OCI-LY7 (cell line): Measurements from ENCODE around the gene PPP1R9B. TPM values are rescaled to one million over a fixed set of nuclear protein-coding genes. Genes with fewer than 3 reads are reported as not detected.

ENCODE experiments used
- BruUV-seq: library from RNA; stranded (reverse); fragments of 400-500 nt; replicated peaks from 2 replicates; lab custom pipeline; 2021; lab: Mats Ljungman, UMichigan
- CTCF ChIA-PET: fragments of 300-600 bp; sonication (Branson Sonifier 250); formaldehyde crosslinking; loops from one replicate; lab custom pipeline; 2022; ENCODE audit warnings: antibody characterized with exemption; ENCODE audit not compliant: unreplicated experiment; lab: Charles Lee
- POLR2A ChIA-PET: fragments of 300-600 bp; sonication (Branson Sonifier 250); formaldehyde crosslinking; loops from one replicate; lab custom pipeline; 2022; ENCODE audit warnings: antibody characterized with exemption; lab: Charles Lee
- DNase-seq: peaks from one replicate; pipeline ENCODE4 v3.0.0-alpha.2; 2015; ENCODE audit warnings: low spot score
- H2AFZ ChIP-seq: fragments of 200-600 bp; sonication (generic), shearing (Covaris generic); 2 replicates; pipeline ENCODE4 v1.6.1; 2014; ENCODE audit warnings: mild to moderate bottlenecking, antibody characterized with exemption, low read length, moderate library complexity
- H3K27ac ChIP-seq: fragments of 200-600 bp; sonication (generic); 2 replicates; pipeline ENCODE4 v1.5.1; 2014; ENCODE audit warnings: mixed run types, low read depth, mild to moderate bottlenecking, moderate library complexity, low read length, inconsistent platforms; ENCODE audit not compliant: poor library complexity, severe bottlenecking
- H3K36me3 ChIP-seq: fragments of 200-600 bp; sonication (generic); 2 replicates; pipeline ENCODE4 v1.6.1; 2014; ENCODE audit warnings: mild to moderate bottlenecking, antibody characterized with exemption, low read length, moderate library complexity, mixed read lengths; ENCODE audit not compliant: insufficient read depth
- H3K4me1 ChIP-seq: fragments of 200-600 bp; sonication (generic); 2 replicates; pipeline ENCODE4 v1.5.1; 2014; ENCODE audit warnings: mild to moderate bottlenecking, low read length; ENCODE audit not compliant: insufficient read depth, poor library complexity, severe bottlenecking
- H3K4me2 ChIP-seq: fragments of 200-600 bp; sonication (generic); 2 replicates; pipeline ENCODE4 v1.6.1; 2014; ENCODE audit warnings: mild to moderate bottlenecking, low read length
- H3K4me3 ChIP-seq: fragments of 200-600 bp; sonication (generic); 2 replicates; pipeline ENCODE4 v1.5.1; 2014; ENCODE audit warnings: mild to moderate bottlenecking, low read depth, low read length; ENCODE audit not compliant: poor library complexity, severe bottlenecking
- H3K79me2 ChIP-seq: fragments of 200-600 bp; sonication (generic); 2 replicates; pipeline ENCODE4 v1.6.1; 2016; ENCODE audit warnings: low read depth, mild to moderate bottlenecking, low read length, moderate library complexity, mixed read lengths; ENCODE audit not compliant: insufficient read depth
- H3K9me2 ChIP-seq: fragments of 200-600 bp; sonication (generic); 2 replicates; pipeline ENCODE4 v1.6.1; 2016; ENCODE audit warnings: mild to moderate bottlenecking, low read length, mixed read lengths; ENCODE audit not compliant: insufficient read depth
- H3K9me3 ChIP-seq: fragments of 200-600 bp; sonication (generic); 2 replicates; pipeline ENCODE4 v1.6.1; 2014; ENCODE audit warnings: mild to moderate bottlenecking, mixed run types, low read length, mixed read lengths
- H4K20me1 ChIP-seq: fragments of 200-600 bp; sonication (generic); 2 replicates; pipeline ENCODE4 v1.6.1; 2014; ENCODE audit warnings: mild to moderate bottlenecking, antibody characterized with exemption, low read length, moderate library complexity, mixed read lengths; ENCODE audit not compliant: insufficient read depth
- CTCF ChIP-seq: fragments of 200-600 bp; sonication (generic); conservative IDR thresholded peaks from 2 replicates; pipeline ENCODE4 v1.5.1; 2014; ENCODE audit warnings: mild to moderate bottlenecking, antibody characterized with exemption, low read length, moderate library complexity, mixed read lengths
- EZH2phosphoT487 ChIP-seq: fragments of 200-600 bp; sonication (generic); IDR thresholded peaks from 2 replicates; pipeline ENCODE4 v1.6.1; 2018; ENCODE audit warnings: low read depth, borderline replicate concordance, mild to moderate bottlenecking, mixed run types, antibody characterized with exemption, low read length, moderate library complexity, mixed read lengths
- intact Hi-C: fragments of 100-400 bp; cut with micrococcal nuclease; formaldehyde crosslinking; loops from one replicate; pipeline ENCODE4 v1.10.0; 2022; ENCODE audit not compliant: unreplicated experiment
- total RNA-seq, 2 experiments: library from RNA; depleted of rRNA in 1 of 2; stranded (reverse); fragments of >200 nt in 1 of 2; shearing (Covaris generic) in 1 of 2; gene quantifications; 2 replicates each; pipeline ENCODE4 v1.2.3, GENCODE V29; 2014 to 2022

PPP1R9B gene
- total RNA-seq, 2 experiments from 2014 or later = 45.3 to 87.0 TPM

DNA sequence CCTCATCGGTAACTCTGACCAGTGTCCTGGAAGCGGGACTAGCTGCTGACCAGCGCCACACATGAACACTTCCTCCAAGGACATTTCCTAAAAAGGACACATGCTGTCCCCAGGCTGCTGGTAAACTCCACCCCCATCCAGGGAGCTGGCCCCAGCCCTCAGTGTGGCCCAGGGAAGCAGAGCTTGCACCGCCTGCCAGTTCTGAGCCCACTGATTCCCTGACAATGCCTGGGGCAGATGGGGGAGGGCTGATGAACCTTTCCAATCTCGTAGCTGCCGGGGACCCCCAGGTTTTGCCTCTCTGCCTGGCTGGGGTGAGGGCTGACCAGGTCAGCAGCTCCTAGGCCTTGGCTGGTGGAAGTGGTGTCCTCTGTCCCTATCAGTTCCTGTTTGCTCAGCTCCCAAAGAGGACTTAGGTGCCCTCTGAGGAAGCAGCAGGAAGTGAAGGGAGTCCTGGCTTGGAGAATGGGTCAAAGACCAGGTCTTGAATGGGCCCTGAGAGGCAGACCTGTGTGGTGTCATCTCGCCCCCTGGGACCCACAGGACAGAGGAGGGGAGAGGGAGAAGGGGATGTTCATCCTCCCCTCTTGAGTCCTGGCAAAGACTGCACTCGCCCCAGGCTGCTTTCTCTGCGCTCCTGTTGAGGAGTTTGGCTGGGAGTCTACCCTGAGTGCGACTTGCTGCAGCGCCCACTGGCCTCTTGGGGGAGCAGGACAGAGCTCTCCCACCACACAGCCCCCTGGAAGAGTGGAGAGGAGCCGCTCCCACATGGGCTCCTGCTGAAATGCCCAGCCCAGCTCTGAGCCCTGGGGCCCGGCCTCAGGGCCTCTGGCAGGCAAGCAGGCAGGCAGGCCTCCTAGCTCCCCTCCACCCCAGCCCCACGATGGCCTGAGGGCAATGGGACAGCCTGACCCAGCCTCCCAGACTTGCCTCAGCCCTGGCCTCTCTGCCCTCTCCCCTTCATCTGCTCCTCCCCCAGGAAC lies 38.5 kb downstream of the PPP1R9B start:
- no peaks in the 10 kb centered on the region for H3K9me2 ChIP-seq
- BruUV-seq = no TSS peak
- H3K27ac ChIP-seq = no peak overlapping the region
- H3K9me3 ChIP-seq = no peaks in the 10 kb centered on the region
- ChIA-PET POLR2A (no interaction called here), CTCF (interaction anchor here (0.5 kb wide), 1 partner anchor 184 kb away, joined by 4 read pairs; no protein-coding TSS in a partner anchor)
- H3K36me3 ChIP-seq = no peaks in the 10 kb centered on the region
- no peaks in the 10 kb centered on the region for H3K79me2 ChIP-seq
- no peaks in the 10 kb centered on the region for H3K4me1 ChIP-seq
- intact Hi-C loops = no loop called here
- no peak overlapping the region for H2AFZ ChIP-seq
- DNase-seq = no peak
- TF ChIP-seq EZH2phosphoT487 (no peak), CTCF (no peak)
- no peaks in the 10 kb centered on the region for H4K20me1 ChIP-seq
- no peak overlapping the region for H3K4me3 ChIP-seq
- no peak overlapping the region for H3K4me2 ChIP-seq

DNA sequence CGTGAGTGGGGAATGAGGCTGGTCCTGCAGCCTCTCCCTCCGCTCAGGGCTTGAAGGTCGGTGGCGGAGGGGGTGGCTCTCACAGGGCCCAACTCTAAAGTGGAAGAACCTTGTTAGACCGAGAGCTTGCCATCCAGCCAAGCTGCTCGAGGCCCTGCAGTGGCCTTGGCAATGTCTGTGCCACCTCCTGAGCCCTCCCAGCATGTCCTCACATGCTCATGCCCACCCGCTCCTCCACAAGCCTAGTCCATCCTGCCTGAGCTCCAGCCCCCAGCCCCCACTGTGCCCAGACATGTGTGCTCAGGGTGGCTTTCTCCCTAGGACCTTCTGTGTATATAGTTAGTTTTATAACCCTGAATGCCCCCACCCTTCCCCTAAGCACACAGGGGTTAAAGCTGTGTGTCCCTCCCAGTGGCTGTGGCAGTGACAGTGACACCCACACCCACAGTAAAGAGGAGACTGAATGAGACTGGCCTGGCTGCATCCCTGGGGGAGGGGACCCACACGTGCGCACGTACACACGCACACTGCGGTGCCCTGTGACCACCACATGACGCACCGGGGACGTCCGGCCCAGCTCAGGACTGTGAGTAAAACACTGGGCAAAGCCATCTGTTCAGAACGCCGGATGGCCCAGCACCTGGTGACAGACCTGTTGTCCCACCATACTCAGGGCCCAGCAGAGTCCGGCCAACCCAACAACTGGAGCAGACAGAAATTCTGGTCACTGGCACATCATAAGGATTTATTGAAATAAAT lies 39.7 kb downstream of the PPP1R9B start:
- DNase-seq = no peak
- Histone ChIP-seq H3K27ac (no peak overlapping the region), H4K20me1 (no peaks in the 10 kb centered on the region), H3K4me1 (no peaks in the 10 kb centered on the region), H2AFZ (no peak overlapping the region), H3K4me2 (no peak overlapping the region), H3K36me3 (no peaks in the 10 kb centered on the region), H3K79me2 (no peaks in the 10 kb centered on the region), H3K9me2 (no peaks in the 10 kb centered on the region), H3K9me3 (no peaks in the 10 kb centered on the region), H3K4me3 (no peak overlapping the region)
- POLR2A ChIA-PET = no interaction called here
- CTCF ChIA-PET = no interaction called here
- no peak for TF ChIP-seq EZH2phosphoT487
- intact Hi-C loops = no loop called here
- BruUV-seq = no TSS peak

DNA sequence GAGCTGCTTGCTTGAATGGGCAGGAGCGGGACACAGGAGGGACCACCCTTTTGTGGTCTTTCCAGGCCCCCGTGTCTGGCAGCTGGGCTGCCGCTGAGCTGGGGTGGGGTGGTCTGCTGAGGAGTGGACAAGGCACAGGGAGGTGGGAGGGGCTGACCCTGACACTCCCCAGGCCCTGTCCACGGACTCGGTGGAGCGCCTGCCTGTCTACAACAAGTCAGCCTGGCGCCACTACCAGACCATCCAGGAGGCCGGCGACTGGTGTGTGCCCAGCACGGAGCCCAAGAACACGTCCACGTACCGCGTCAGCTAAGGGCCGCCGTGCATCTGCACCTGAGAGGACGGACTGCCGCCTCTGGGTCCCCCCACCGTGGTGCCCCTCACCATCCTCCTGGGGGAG lies 40.7 kb downstream of the PPP1R9B start:
- no peak overlapping the region for H3K4me2 ChIP-seq
- no peaks in the 10 kb centered on the region for H3K36me3 ChIP-seq
- intact Hi-C loops = no loop called here
- POLR2A ChIA-PET = interaction anchor here (0.5 kb wide), 1 partner anchor 717 kb away, joined by 5 read pairs; no protein-coding TSS in a partner anchor
- BruUV-seq = no TSS peak
- DNase-seq = no peak
- CTCF ChIA-PET = no interaction called here
- no peak overlapping the region for H3K27ac ChIP-seq
- no peaks in the 10 kb centered on the region for H3K9me2 ChIP-seq
- no peak overlapping the region for H3K4me3 ChIP-seq
- H3K9me3 ChIP-seq = no peaks in the 10 kb centered on the region
- no peaks in the 10 kb centered on the region for H3K4me1 ChIP-seq
- TF ChIP-seq CTCF (no peak), EZH2phosphoT487 (no peak)
- no peak overlapping the region for H2AFZ ChIP-seq
- H3K79me2 ChIP-seq = no peaks in the 10 kb centered on the region
- no peaks in the 10 kb centered on the region for H4K20me1 ChIP-seq
